ENCODE data around the gene RMDN2.

The RMDN2 gene

GRCh38 chr2:37891846-37892435 lies 33.1 kb upstream of the RMDN2 start:
- TF ChIP-seq CTCF (IDR thresholded peaks at IDR 0.05; ENCODE audit: control insufficient read depth, extremely low read depth, insufficient read depth) = no peak
- H3K4me3 ChIP-seq (ENCODE audit: low read depth, low read length) = no peak overlapping the region
- no peak for DNase-seq (ENCODE audit: low read depth)

GRCh38 chr2:37892436-37893114 lies 32.5 kb upstream of the RMDN2 start:
- DNase-seq (ENCODE audit: low read depth) = no peak
- TF ChIP-seq CTCF (IDR thresholded peaks at IDR 0.05; ENCODE audit: control insufficient read depth, extremely low read depth, insufficient read depth) = no peak
- H3K4me3 ChIP-seq (ENCODE audit: low read depth, low read length) = no peak overlapping the region

- no peak for TF ChIP-seq CTCF (IDR thresholded peaks at IDR 0.05; ENCODE audit: control insufficient read depth, extremely low read depth, insufficient read depth)
- H3K4me3 ChIP-seq (ENCODE audit: low read depth, low read length) = no peak overlapping the region
- no peak for DNase-seq (ENCODE audit: low read depth)
These were observed 31.8 kb upstream of the RMDN2 start for GRCh38 chr2:37893327-37893726.

GRCh38 chr2:37894047-37894446 lies 31.0 kb upstream of the RMDN2 start:
- no peak for DNase-seq (ENCODE audit: low read depth)
- H3K4me3 ChIP-seq (ENCODE audit: low read depth, low read length) = no peak overlapping the region
- no peak for TF ChIP-seq CTCF (IDR thresholded peaks at IDR 0.05; ENCODE audit: control insufficient read depth, extremely low read depth, insufficient read depth)

GRCh38 chr2:37894601-37895000 lies 30.5 kb upstream of the RMDN2 start:
- DNase-seq (ENCODE audit: low read depth) = no peak
- no peak for TF ChIP-seq CTCF (IDR thresholded peaks at IDR 0.05; ENCODE audit: control insufficient read depth, extremely low read depth, insufficient read depth)
- no peak overlapping the region for H3K4me3 ChIP-seq (ENCODE audit: low read depth, low read length)

GRCh38 chr2:37895140-37895539 lies 29.9 kb upstream of the RMDN2 start:
- no peak for DNase-seq (ENCODE audit: low read depth)
- H3K4me3 ChIP-seq (ENCODE audit: low read depth, low read length) = no peak overlapping the region
- no peak for TF ChIP-seq CTCF (IDR thresholded peaks at IDR 0.05; ENCODE audit: control insufficient read depth, extremely low read depth, insufficient read depth)

- no peak for DNase-seq (ENCODE audit: low read depth)
- no peak overlapping the region for H3K4me3 ChIP-seq (ENCODE audit: low read depth, low read length)
- no peak for TF ChIP-seq CTCF (IDR thresholded peaks at IDR 0.05; ENCODE audit: control insufficient read depth, extremely low read depth, insufficient read depth)
These were observed 28.8 kb upstream of the RMDN2 start for GRCh38 chr2:37896319-37896718.

Measured in LNCaP clone FGC (cell line).